K562 (cell line): ENCODE data around the gene FBXO17. TPM values are rescaled to one million over a fixed set of nuclear protein-coding genes. Genes with fewer than 3 reads are reported as not detected.
A peak's percentile ranks its signal among the peaks of the same experiment; 100 is the strongest.

Source experiments
- CBFA2T3 ChIP-seq: fragments of 450-650 bp; IDR thresholded peaks from 2 replicates; pipeline ENCODE4 v1.6.1; 2017
- ELF2 ChIP-seq: fragments of 250-450 bp; sonication (Bioruptor Pico); IDR thresholded peaks from 2 replicates; pipeline ENCODE4 v1.5.0; 2021; ENCODE audit warnings: mild to moderate bottlenecking
- FOSL1 ChIP-seq: fragments of 200-800 bp; sonication (Bioruptor generic); conservative IDR thresholded peaks from 2 replicates; pipeline ENCODE4 v1.6.1; 2016; ENCODE audit warnings: missing genetic modification characterization, missing compliant biosample characterization
- FOXA3 ChIP-seq, 2 experiments: fragments of 450-650 bp in 1 of 2; sonication (generic) in 1 of 2; formaldehyde crosslinking; IDR thresholded peaks in 1 of 2; conservative IDR thresholded peaks in 1 of 2; 2 replicates each; pipeline versions ENCODE4 v1.4.0 to v1.8.0; 2020 to 2022; ENCODE audit warnings: mild to moderate bottlenecking in 2 of 2, missing genetic modification reagents in 1 of 2
- HDAC3 ChIP-seq: fragments of 450-650 bp; IDR thresholded peaks from 2 replicates; pipeline ENCODE4 v1.6.1; 2018; ENCODE audit warnings: borderline replicate concordance, mild to moderate bottlenecking, moderate library complexity; ENCODE audit not compliant: partially characterized antibody
- JUNB ChIP-seq: fragments of 450-650 bp; formaldehyde crosslinking; conservative IDR thresholded peaks from 2 replicates; pipeline ENCODE4 v1.4.0; 2020; ENCODE audit warnings: mild to moderate bottlenecking
- PTBP1 ChIP-seq: fragments of 200-400 bp; formaldehyde crosslinking; IDR thresholded peaks from 2 replicates; pipeline ENCODE4 v1.6.1; 2017; ENCODE audit warnings: low read depth, low read length
- RBM34 ChIP-seq: fragments of 200-400 bp; formaldehyde crosslinking; IDR thresholded peaks from 2 replicates; pipeline ENCODE4 v1.6.1; 2018; ENCODE audit warnings: low read length, borderline replicate concordance; ENCODE audit not compliant: insufficient read depth
- SRSF7 ChIP-seq: fragments of 200-400 bp; formaldehyde crosslinking; optimal IDR thresholded peaks from 2 replicates; pipeline ENCODE3; 2017; ENCODE audit warnings: mild to moderate bottlenecking, low read depth, low read length
- TEAD1 ChIP-seq, 2 experiments: fragments of 450-650 bp in 1 of 2; sonication (generic) in 1 of 2; formaldehyde crosslinking; IDR thresholded peaks; 2 replicates each; pipeline versions ENCODE4 v1.4.0 to v1.8.0; 2020 to 2022; ENCODE audit warnings: mild to moderate bottlenecking in 2 of 2, missing genetic modification reagents in 1 of 2
- U2AF1 ChIP-seq: fragments of 200-400 bp; formaldehyde crosslinking; optimal IDR thresholded peaks from 2 replicates; pipeline ENCODE3; 2017; ENCODE audit warnings: mild to moderate bottlenecking, low read depth, low read length, moderate library complexity
- ZNF347 ChIP-seq: fragments of 450-650 bp; formaldehyde crosslinking; IDR thresholded peaks from 2 replicates; pipeline ENCODE4 v1.4.0; 2020; ENCODE audit warnings: low read depth, mild to moderate bottlenecking, moderate library complexity
- ZZZ3 ChIP-seq: fragments of 450-650 bp; IDR thresholded peaks from 2 replicates; pipeline ENCODE4 v1.6.1; 2016; ENCODE audit warnings: antibody characterized with exemption, mild to moderate bottlenecking, moderate library complexity
- polyA plus RNA-seq, 8 experiments: library from polyadenylated mRNA; depleted of rRNA in 4 of 8; stranded (reverse) in 5 of 8; unstranded in 3 of 8; fragments of >200 nt; fragmentation: Nextera tagmentation in 2 of 8; fragmentation: Illumina TruSeq in 1 of 8; extraction: Ambion mirVana in 2 of 8; extraction: Trizol in 1 of 8; gene quantifications; 2 replicates each; pipeline versions ENCODE4 v1.2.1 to v1.2.3, GENCODE V29; 2011 to 2014; ENCODE audit warnings: inconsistent platforms in 1 of 8, missing spikeins in 1 of 8
- total RNA-seq, 7 experiments: library from RNA; depleted of rRNA in 6 of 7; stranded (reverse); fragments of >200 nt in 6 of 7; fragmentation: Illumina TruSeq in 2 of 7; extraction: Trizol in 2 of 7; gene quantifications; 2 replicates each; pipeline versions ENCODE4 v1.2.1 to v1.2.3, GENCODE V29; 2011 to 2021; ENCODE audit warnings: low replicate concordance in 1 of 7
- TF ChIP-seq, protein P1 (sequence below): fragments of 250-450 bp; sonication (Bioruptor Pico); IDR thresholded peaks from 2 replicates; pipeline ENCODE4 v1.4.0; 2020
- TF ChIP-seq, protein P2 (sequence below): fragments of 200-800 bp; sonication (Bioruptor generic); IDR thresholded peaks from 2 replicates; pipeline ENCODE4 v1.6.1; 2017; ENCODE audit warnings: missing genetic modification characterization, missing compliant biosample characterization
- TF ChIP-seq, protein P3 (sequence below): fragments of 250-450 bp; sonication (Bioruptor Pico); IDR thresholded peaks from 2 replicates; pipeline ENCODE4 v1.8.0; 2022; ENCODE audit warnings: moderate library complexity, mild to moderate bottlenecking, inconsistent platforms
- TF ChIP-seq, protein P4 (sequence below): sonication (generic); formaldehyde crosslinking; IDR thresholded peaks from 2 replicates; pipeline ENCODE4 v1.8.0; 2022; ENCODE audit warnings: mild to moderate bottlenecking, missing genetic modification reagents, borderline replicate concordance

The FBXO17 gene
- total and polyA plus RNA-seq, 9 of the 15 experiments (the other 6 are each of a cell fraction or from before 2014, with no cell fraction given) = 4.1 to 27.1 (median 19.0) TPM

DNA sequence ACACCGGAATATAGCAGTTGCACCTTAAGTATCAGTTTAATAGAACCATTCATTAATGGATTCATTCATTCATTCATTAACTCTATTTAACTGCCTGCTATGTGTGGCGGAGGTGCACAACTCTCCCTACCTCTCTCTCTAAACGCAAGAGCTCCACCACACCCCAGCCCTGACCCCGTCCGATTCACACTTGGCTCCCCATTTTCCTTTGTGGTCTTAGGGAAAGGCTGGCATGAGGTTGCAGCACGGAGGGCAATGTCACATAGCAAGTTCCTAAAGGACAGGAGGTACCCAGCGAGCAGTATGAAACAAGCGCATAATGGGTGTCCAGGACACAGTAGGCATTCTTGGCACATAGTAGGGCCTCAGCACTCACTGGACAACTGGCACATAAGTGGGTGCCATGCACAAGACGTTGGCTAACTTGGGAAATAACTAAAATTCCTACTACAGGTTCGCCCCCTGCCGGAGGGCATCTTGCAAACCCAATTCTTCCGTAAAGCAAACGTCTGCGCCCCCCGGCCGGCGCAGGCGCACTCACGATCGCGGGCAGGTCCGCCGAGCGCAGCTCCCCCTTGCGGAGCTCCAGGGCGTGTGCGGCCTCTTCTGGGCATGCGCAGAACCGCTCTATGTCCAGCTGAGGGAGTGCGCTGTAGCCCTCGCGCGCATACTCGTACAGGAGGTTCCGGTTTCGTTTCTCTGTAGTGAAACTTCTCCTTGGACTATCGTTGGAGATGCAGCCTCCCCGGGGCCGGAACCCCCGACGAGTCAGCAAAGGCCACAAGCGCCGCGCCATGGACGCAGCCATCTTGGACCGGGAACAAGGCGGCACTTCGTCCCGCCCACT lies 45.4 kb downstream of the FBXO17 start, which contains the start of gene SARS2 (continued):
- TF ChIP-seq, protein P1, sequence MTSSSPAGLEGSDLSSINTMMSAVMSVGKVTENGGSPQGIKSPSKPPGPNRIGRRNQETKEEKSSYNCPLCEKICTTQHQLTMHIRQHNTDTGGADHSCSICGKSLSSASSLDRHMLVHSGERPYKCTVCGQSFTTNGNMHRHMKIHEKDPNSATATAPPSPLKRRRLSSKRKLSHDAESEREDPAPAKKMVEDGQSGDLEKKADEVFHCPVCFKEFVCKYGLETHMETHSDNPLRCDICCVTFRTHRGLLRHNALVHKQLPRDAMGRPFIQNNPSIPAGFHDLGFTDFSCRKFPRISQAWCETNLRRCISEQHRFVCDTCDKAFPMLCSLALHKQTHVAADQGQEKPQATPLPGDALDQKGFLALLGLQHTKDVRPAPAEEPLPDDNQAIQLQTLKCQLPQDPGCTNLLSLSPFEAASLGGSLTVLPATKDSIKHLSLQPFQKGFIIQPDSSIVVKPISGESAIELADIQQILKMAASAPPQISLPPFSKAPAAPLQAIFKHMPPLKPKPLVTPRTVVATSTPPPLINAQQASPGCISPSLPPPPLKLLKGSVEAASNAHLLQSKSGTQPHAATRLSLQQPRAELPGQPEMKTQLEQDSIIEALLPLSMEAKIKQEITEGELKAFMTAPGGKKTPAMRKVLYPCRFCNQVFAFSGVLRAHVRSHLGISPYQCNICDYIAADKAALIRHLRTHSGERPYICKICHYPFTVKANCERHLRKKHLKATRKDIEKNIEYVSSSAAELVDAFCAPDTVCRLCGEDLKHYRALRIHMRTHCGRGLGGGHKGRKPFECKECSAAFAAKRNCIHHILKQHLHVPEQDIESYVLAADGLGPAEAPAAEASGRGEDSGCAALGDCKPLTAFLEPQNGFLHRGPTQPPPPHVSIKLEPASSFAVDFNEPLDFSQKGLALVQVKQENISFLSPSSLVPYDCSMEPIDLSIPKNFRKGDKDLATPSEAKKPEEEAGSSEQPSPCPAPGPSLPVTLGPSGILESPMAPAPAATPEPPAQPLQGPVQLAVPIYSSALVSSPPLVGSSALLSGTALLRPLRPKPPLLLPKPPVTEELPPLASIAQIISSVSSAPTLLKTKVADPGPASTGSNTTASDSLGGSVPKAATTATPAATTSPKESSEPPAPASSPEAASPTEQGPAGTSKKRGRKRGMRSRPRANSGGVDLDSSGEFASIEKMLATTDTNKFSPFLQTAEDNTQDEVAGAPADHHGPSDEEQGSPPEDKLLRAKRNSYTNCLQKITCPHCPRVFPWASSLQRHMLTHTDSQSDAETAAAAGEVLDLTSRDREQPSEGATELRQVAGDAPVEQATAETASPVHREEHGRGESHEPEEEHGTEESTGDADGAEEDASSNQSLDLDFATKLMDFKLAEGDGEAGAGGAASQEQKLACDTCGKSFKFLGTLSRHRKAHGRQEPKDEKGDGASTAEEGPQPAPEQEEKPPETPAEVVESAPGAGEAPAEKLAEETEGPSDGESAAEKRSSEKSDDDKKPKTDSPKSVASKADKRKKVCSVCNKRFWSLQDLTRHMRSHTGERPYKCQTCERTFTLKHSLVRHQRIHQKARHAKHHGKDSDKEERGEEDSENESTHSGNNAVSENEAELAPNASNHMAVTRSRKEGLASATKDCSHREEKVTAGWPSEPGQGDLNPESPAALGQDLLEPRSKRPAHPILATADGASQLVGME (CRISPR knock-in tag) = no peak; the same call in 1 of the 2 replicates
- TF ChIP-seq, protein P2, sequence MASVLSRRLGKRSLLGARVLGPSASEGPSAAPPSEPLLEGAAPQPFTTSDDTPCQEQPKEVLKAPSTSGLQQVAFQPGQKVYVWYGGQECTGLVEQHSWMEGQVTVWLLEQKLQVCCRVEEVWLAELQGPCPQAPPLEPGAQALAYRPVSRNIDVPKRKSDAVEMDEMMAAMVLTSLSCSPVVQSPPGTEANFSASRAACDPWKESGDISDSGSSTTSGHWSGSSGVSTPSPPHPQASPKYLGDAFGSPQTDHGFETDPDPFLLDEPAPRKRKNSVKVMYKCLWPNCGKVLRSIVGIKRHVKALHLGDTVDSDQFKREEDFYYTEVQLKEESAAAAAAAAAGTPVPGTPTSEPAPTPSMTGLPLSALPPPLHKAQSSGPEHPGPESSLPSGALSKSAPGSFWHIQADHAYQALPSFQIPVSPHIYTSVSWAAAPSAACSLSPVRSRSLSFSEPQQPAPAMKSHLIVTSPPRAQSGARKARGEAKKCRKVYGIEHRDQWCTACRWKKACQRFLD (CRISPR knock-in tag) = no peak; the same call in 1 of the 2 replicates
- TF ChIP-seq ZZZ3 (0 out of 2 replicates have a peak, but pooled peaks have one; percentile 25), ELF2 (no peak), U2AF1 (no peak), SRSF7 (no peak), RBM34 (no peak), PTBP1 (no peak), FOXA3 (CRISPR knock-in tag; conservative IDR thresholded peaks at IDR 0.05 in 1 of 2, IDR thresholded peaks at IDR 0.05 in 1 of 2) (no peak), TEAD1 (CRISPR knock-in tag; IDR thresholded peaks at IDR 0.05) (peak; percentile 80 to 98; a peak in 3 of 4 replicates), JUNB (no peak), HDAC3 (no peak), FOSL1 (tag) (peak; percentile 39), ZNF347 (no peak), CBFA2T3 (no peak)
- TF ChIP-seq, protein P3, sequence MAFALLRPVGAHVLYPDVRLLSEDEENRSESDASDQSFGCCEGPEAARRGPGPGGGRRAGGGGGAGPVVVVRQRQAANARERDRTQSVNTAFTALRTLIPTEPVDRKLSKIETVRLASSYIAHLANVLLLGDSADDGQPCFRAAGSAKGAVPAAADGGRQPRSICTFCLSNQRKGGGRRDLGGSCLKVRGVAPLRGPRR = peak; percentile 40; the same call in 1 of the 2 replicates
- TF ChIP-seq, protein P4, sequence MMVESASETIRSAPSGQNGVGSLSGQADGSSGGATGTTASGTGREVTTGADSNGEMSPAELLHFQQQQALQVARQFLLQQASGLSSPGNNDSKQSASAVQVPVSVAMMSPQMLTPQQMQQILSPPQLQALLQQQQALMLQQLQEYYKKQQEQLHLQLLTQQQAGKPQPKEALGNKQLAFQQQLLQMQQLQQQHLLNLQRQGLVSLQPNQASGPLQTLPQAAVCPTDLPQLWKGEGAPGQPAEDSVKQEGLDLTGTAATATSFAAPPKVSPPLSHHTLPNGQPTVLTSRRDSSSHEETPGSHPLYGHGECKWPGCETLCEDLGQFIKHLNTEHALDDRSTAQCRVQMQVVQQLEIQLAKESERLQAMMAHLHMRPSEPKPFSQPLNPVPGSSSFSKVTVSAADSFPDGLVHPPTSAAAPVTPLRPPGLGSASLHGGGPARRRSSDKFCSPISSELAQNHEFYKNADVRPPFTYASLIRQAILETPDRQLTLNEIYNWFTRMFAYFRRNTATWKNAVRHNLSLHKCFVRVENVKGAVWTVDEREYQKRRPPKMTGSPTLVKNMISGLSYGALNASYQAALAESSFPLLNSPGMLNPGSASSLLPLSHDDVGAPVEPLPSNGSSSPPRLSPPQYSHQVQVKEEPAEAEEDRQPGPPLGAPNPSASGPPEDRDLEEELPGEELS (CRISPR knock-in tag) = no peak
